NCI-H526 treated with DMSO at 0.1 percent for 48 hours (cell line): ENCODE data around the gene ATG3.
"Not testable (repeated sequence)": the region's sequence is repeated elsewhere in the genome, so short reads cannot be mapped to it uniquely, and the experiment has no call there.

ENCODE experiments used
- DNase-seq: peaks from one replicate; lab custom pipeline; 2025; lab: John Stamatoyannopoulos, UW

Gene ATG3

DNA sequence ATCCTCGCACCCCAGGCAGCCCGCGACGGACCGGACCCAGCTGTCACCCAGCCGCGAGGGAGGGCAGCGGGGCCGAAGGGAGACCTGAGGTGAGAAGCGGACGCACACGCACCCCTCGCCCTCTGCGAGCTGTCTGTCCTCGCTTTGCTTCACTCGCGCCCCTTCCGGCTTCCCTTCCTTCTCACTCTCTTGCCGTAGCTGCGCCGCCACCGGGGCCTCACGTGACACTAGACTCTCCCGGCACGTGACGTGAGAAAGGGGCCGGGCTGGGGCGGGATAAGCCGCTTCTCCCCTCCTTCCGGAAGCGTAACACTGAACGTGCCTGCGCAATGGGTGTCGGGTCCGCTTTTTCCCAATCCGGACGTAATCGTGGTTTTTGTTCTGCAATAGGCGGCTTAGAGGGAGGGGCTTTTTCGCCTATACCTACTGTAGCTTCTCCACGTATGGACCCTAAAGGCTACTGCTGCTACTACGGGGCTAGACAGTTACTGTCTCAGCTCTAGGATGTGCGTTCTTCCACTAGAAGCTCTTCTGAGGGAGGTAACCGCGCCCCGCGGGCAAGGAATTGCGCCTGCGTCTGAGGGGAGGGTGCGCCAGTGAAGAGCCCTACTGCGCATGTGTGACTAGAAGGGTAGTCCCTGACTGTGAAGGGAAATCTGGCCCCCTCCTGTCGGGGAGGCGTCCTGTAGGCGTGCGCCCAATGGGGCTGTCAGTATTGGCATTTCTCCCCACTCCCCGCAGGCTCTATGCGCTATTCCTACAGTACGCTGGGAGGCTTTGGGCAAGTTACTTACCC, at the start of gene ATG3, which contains the start of gene SLC35A5:
ATG3 (minus strand) TSS at position 229 of the 796 bp plus-strand sequence. CDS start 434 bp downstream, outside the sequence.
SLC35A5 (plus strand) TSS at position 312 of the 796 bp plus-strand sequence. CDS start 1,359 bp downstream, outside the sequence.
- DNase-seq = peak; percentile 88

DNA sequence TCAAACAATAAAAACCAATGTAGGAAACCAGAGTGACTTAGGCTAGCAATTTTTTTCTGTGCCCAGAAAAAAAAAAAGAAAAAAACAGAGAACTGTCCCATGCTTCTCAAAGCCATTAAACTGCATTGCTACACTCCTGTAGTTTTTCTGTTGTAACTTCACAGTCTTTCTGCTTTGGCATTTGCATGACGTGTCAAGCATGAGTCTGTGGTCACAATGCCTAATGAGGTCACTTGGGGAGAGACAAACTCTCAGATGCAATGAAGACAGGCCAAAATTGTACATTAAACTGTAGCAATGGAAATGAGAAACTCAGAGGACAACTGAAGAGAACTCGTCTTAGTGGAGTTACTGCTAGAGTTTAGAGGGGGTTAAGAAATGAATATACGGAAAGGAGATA, 48.4 kb upstream of the ATG3 start:
- no peak for DNase-seq

DNA sequence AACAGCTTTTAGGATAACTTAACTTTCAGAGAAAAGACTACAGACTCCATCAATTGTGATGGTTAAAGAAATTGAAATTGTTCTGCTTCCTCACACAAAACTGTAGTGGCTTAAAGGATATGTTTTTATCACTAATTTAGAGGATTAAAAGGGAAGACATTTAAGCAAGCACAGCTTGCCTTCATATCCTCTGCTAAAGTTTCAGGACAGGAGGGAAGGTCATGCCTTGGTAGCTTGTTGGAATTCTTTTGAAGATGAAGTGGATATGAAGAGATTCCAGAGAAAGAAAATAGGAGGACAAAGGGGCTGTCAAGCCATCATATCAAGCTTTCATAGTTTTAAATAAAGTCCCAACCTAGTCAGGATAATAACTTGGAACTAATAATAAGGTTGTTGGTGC, 46.1 kb upstream of the ATG3 start:
- no peak for DNase-seq

DNA sequence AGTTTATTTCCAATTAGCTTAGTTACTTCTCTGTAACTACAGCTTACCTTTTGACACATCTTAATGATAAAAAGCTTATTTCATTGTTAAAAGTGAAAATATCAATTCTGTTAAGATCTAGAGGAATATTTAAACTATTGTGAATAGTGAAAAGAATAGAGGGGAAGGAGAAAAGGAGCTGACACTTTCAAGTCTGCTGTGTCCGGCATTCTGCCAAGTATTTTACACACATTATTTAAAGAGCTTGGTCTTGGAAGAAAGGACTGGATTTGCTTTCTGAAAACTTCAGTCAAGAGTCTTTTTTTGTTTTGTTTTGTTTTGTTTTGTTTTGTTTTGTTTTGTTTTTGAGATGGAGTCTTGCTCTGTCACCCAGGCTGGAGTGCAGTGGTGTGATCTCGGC, 44.3 kb upstream of the ATG3 start:
- no peak for DNase-seq

DNA sequence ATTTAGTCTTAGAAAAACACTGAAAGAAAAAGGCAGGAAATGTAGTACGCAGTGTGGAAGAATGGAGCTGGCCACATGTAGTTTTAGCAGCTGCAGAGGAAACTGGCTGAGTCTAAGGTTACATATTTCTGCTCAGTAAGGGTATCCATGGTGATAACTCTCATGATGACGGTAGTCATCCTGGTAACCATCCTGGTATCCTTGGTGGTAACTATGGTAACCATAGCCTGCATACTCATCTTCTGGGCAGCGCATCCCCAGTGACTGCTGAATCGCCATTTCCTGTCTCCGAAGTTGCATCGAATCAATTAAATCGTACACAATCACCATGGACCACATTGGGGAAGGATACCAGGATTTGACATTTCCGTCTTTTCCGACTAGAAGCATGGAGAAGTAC, 43.5 kb upstream of the ATG3 start:
- no peak for DNase-seq

DNA sequence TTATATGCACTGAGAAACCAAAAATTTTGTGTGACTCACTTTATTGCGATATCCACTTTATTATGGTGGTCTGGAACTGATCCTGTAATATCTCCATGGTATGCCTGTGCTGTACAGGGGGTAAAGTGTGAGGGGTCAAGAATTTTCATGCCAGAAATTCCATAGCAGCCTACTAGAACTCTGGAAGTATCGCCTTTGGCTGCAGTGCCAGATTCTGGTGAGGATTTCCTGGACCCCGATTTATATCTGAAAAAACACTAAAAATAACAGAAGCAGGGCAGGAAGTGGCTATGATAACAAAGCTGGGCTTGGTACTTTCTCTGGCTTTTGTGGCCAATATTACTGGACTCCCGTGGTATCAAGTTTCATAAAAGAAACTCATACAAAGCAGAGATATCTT, 42.8 kb upstream of the ATG3 start:
- no peak for DNase-seq

DNA sequence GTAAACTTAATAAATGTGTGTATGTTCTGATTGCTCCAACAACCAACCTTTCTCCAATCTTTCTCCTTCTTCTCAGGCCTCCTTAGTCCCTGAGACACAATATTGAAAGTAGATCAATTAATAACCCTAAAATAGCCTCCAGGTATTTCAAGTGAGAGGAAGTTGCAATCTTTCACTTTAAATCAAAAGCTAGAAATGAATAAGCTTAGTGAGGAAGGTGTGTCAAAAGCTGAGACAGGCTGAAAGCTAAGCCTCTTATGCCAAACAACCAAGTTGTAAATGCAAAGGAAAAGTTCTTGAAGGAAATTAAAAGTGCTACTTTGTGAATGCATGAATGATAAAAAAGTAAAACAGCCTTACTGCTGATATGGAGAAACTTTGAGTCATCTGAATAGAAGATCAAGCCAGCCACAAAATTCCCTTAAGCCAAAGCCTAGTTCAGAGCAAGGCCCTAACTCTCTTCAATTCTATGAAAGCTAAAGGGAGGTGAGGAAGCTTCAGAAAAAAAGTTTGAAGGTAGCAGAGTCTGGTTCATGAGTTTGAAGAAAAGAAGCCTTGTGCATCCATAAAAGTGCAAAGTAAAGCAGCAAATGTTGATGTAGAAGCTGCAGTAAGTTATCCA, 40.6 kb upstream of the ATG3 start:
- DNase-seq = no peak

DNA sequence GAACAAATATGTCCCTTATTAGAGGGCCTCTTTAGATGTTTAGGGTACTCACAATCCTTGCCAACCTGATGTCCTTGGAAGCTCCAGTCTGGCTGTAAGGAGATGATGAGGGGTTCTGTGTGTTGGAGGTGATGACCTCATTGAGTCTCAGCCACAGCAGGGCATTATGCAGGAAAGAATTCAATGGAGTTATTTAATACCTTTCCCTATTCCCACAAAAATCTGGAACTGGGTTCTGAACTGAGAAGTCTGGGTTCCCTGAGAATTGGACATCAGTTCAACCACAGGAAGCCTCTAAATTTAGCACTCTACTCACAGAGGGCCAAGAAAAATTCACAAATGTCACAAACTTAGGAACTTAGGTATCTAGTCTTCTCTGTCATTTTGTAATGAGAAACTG, 37.0 kb upstream of the ATG3 start:
- DNase-seq = no peak

DNA sequence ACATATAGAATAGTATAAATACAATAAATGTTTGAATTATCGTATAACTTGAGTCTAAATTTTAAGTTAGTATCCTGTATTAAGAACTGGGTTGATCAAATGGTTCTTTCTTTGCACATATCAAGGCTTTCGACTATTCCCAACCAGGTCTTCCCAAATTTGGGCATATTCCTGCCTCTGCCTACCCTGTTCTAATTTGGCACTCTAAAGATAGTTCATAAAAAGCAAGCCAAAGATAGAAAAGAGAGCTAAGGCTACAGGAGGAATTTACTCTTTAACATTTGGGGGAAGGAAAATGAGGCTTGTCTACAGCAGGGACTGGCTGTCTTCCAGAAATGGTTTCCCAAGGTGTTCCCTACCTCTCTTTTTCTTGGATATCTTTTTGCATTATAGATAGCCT, 36.2 kb upstream of the ATG3 start:
- no peak for DNase-seq

DNA sequence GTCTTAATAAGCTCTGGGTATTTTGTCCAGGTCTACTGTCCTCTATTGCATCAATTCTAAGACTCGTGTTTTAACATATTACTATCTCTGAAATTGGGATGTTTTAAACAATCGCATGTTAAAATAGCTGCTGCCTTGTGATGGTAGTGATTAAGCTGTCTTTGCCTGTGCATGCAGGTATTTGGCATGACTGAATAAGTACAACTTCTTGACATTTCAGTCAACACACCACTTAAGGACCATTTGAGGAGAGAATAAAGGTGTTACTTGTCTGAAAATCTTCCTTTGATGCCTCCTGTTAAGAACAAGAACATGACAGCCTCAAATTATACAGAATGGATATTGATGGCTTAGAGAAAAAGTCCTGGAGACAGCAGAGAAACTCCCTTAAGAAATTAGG, 33.1 kb upstream of the ATG3 start:
- DNase-seq = no peak

DNA sequence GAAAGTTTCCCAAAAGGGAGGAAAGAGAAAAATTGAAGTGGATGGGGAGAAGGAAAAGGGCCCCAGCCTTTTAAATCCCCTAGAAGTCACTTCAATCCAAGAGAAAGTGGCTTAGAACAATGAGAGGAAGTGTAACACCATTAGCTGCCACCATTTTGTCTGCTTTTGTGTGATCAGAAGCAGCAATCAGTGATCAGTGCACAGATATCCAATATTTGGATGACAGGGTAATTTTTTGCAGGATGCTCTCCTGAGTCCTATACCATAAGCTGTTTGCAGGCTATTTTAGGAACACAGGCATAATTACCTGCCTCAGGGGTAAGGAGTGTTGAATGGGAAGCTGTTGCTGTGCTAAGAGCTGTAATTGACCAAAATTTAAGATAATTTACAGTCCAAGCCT, 31.5 kb upstream of the ATG3 start:
- no peak for DNase-seq

DNA sequence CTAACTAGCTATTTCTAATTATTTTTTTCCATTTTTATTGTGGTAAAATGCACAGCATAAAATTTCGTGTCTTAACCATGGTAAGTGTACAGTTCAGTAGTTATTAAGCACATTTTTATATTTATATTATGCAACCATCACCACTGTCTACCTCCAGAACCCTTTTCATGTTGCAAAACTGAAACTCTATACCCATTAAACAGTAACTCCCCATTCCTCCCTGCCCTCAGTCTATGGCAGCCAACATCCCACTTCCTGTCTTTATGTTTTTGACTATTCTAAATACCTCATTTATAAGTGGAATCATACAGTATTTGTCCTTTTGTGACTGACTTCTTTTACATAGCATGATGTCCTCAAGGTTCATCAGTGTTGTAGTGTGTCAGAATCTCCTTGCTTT, 25.6 kb upstream of the ATG3 start:
- DNase-seq = no peak

DNA sequence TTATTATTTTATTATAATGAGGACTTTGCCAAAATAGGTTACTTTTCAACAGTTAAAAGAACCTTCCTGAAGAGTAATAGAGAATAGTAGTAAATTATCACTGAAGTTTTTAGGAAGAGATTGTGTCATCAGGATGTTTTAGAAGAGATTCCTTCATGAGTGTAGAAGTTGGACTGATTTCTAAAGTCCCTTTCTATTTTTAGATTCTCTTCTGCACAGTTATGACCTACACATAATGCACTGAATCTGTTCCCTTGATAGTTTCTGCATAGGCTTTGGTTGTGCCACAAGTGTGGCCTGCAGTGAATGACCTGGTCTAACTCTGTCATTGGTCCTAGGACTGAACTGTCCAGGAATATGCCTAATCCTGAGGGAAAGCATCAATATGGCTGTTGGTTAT, 24.0 kb upstream of the ATG3 start:
- no peak for DNase-seq

DNA sequence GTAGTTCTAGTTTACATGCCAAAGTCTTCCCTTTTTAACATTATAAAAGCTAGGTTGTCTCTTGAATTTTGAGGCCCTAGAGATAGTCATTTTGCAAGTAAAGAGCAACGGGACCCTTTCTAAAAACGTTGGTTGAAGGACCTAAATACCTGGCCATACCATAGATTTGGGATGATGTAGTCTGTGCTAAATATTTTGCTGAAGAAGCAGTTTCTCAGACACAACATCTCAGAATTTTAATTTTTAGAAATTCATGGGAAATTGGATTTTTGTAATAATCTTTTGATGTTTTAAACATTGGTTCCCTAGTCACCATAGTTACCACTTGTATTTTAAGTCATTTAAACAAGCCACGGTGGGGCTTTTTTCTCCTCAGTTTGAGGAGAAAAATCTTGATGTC, 21.3 kb upstream of the ATG3 start:
- no peak for DNase-seq

DNA sequence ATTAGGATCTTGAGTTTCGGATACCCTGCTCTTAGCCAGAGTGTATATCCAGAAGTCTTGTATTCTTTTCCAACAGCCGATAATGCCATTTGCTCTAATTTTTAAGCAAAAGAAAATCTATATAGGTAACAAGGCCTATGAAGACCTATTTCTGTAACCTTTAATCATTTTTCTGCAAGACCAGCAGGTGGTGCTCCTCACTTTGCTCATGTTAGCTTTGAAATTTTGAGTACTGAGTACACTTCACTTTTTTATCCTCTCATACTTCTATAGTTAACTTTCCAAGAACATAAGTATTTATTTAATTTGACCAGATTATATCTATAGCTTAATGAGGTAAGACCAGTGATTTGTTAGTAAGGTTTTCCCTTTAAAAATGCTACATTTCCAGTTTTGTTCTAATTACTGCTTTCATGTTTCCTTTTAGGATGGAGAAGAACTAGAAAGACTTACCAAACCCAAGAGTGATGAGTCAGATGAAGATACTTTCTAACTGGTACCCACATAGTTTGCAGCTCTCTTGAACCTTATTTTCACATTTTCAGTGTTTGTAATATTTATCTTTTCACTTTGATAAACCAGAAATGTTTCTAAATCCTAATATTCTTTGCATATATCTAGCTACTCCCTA, 20.6 kb upstream of the ATG3 start:
- DNase-seq = no peak

DNA sequence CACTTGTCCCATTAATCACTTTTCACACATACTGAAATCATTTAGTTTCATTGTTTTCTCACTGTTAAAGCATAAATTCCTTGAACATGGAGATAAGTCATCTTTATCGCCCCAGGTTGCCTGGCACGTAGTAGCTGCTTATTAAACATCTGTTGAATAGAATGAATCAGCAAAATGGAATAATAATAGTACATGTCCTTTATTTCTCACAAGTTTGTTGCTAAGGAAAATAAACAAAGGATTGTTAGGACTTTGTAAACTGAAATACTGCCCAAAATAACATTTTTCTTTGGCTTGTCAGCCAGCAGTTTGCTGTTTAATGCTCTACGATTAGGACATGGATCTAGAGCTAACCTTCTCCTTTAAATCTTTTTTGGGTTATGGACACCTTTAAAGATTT, 17.9 kb upstream of the ATG3 start:
- no peak for DNase-seq

DNA sequence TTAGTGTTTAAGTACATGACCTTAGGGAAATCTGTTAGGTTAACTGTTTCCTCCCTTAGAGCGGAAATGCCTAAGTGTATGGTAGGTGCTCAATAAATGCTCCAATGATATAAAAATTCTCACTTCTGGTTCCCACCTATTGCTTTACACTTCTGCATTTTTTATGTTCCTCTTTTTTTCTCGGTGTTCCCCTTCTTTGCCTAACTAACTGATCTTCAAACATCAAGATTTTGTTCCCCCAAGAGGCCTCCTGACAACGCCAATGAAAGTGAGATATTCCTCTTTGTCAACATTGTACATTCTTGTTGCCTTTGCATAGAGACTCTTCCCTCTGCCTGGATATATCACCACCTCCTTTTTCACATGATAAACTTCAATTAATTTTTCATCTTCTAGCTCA, 17.5 kb upstream of the ATG3 start:
- DNase-seq = no peak

DNA sequence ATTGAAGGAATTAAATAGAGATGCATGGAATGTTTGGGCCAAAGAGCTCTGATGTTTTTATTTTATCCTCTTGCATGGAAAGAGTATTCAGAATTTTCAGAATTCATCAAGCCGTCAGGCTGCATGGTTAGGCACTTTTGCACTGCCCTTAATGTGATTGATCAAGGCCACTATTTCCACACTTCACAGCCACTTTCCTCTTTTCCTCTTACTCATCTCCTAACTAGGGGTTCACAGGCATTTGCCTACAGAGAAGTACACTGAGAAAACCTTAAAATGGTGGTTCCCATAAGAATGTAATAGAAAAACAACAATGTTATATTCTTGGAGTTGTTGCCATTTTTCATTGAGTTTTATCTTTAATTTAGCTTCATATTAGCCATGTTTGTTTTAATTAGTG, 10.9 kb upstream of the ATG3 start:
- no peak for DNase-seq

DNA sequence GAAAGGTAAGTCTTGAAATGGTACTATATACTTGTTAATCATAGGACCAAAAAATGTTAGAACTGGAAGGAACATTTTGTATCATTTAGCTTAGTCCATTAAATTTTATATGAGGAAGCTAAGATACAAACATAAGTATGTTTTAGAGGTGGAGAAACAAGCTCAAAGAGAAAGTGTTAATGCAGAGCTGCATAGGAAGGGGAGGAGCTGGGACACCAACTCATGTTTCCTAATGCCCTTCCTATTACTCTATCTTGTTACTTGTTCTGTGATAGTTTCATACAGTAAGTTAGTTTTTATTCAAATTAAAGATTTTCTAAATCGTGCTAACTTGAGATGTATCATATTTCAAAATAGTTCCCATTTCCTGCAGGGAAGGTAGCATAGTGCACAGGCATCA, 7.5 kb upstream of the ATG3 start:
- no peak for DNase-seq

DNA sequence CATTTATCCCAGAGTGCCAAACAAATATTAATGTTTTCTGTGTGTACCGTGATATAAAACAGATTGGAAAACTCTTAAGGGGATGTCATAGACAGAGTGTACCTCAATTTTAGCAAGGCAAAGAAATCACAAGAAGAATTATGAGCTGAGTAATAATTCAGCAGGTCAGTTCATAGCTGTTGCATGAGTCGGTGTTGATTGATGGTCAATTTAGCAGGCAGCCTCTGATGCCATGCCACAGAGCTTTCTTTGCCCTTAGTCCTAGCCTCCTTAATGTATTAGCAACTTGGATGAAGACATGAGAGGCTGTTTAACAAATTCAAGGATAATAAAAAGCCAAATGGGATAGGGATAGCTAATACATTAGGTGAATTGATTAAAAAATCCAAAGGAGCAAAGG, 6.9 kb upstream of the ATG3 start:
- DNase-seq = no peak

DNA sequence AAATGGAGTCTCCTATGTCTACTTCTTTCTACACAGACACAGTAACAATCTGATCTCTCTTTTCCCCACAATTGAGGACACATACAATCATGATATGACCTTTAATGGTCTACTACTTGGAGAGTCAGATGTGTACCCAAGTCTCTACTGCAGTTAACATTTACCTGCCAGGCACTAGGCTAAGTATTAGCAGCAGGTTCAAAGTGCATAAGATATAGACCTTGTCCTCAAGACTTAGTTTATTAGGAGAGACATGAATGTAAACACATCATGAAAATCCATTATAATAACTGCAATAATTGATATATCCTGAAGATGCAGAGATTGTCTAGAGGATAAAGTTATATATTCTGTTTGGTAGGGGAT, 3.2 kb upstream of the ATG3 start:
- no peak for DNase-seq

DNA sequence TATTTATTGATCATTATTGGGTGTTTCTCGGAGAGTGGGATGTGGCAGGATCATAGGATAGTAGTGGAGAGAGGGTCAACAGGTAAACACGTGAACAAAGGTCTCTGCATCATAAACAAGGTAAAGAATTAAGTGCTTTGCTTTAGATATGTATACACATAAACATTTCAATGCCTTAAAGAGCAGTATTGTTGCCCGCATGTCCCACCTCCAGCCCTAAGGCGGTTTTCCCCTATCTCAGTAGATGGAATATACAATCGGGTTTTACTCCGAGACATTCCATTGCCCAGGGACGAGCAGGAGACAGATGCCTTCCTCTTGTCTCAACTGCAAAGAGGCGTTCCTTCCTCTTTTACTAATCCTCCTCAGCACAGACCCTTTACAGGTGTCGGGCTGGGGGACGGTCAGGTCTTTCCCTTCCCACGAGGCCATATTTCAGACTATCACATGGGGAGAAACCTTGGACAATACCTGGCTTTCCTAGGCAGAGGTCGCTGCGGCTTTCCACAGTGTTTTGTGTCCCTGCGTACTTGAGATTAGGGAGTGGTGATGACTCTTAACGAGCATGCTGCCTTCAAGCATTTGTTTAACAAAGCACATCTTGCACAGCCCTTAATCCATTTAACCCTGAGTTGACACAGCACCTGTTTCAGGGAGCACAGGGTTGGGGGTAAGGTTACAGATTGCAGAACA, 2.6 kb upstream of the ATG3 start:
- not testable (repeated sequence) for DNase-seq

DNA sequence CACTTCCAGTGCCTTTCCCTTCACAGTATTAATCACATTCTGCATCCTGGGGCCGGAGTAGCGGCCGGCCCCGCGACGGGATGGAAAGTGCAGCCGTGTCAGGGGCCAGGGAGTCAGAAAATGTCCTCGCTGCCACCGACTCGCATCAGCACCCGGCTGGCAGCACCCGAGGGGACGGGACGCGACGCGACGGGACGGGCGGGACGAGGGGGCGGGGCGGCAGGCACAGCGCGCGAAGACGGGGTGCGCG, 353 bp downstream of the ATG3 start:
- DNase-seq = peak; percentile 38
